CD4-positive, alpha-beta memory T cell (primary cell): ENCODE results near the gene MERTK. TPM values are rescaled to one million over a fixed set of nuclear protein-coding genes. Genes with fewer than 3 reads are reported as not detected.
"Not testable (repeated sequence)": the region's sequence is repeated elsewhere in the genome, so short reads cannot be mapped to it uniquely, and the experiment has no call there.

Source experiments
- CTCF ChIA-PET: fragments of 350-600 bp; sonication (Branson Sonifier 250); formaldehyde crosslinking; loops from one replicate; lab custom pipeline; 2021; ENCODE audit warnings: inconsistent platforms; ENCODE audit not compliant: partially characterized antibody; lab: Charles Lee
- POLR2A ChIA-PET: fragments of 350-600 bp; sonication (Branson Sonifier 250); formaldehyde crosslinking; loops from one replicate; lab custom pipeline; 2021; ENCODE audit not compliant: partially characterized antibody; lab: Charles Lee
- DNase-seq, 5 donors: peaks; one replicate each; pipeline versions ENCODE4 v3.0.0 to v3.0.0-alpha.2; 2020 to 2022; ENCODE audit warnings: mixed read lengths in 1 of 5
- H3K27ac ChIP-seq: one replicate; pipeline ENCODE4 v1.7.0; 2013; ENCODE audit warnings: low read depth, low read length
- H3K27me3 ChIP-seq: 2 replicates; pipeline ENCODE4 v1.7.0; 2013; ENCODE audit warnings: mild to moderate bottlenecking, low read length, moderate library complexity; ENCODE audit not compliant: insufficient read depth
- H3K36me3 ChIP-seq: 2 replicates; pipeline ENCODE4 v1.7.0; 2013; ENCODE audit warnings: mild to moderate bottlenecking, low read length, moderate library complexity; ENCODE audit not compliant: insufficient read depth
- H3K4me1 ChIP-seq: 2 replicates; pipeline ENCODE4 v1.7.0; 2013; ENCODE audit warnings: mild to moderate bottlenecking, low read length, moderate library complexity; ENCODE audit not compliant: insufficient read depth
- H3K4me3 ChIP-seq, 2 donors: one replicate each; pipeline ENCODE4 v1.7.0; 2013; ENCODE audit warnings: low read length in 2 of 2, mild to moderate bottlenecking in 1 of 2
- H3K9me3 ChIP-seq, 2 donors: one replicate each; pipeline ENCODE4 v1.7.0; 2013; ENCODE audit warnings: low read length in 2 of 2, control low read depth in 1 of 2; ENCODE audit not compliant: control insufficient read depth in 1 of 2
- H3K27ac Mint-ChIP-seq, 7 donors: one replicate each; pipeline ENCODE4 v1.8.0; 2020 to 2021; ENCODE audit warnings: mixed read lengths in 7 of 7, mild to moderate bottlenecking in 6 of 7, inconsistent platforms in 3 of 7, moderate library complexity in 3 of 7
- H3K27me3 Mint-ChIP-seq, 2 donors: one replicate each; pipeline ENCODE4 v1.8.0; 2020 to 2021; ENCODE audit warnings: mixed read lengths in 2 of 2
- H3K36me3 Mint-ChIP-seq, 2 donors: one replicate each; pipeline ENCODE4 v1.8.0; 2020 to 2021; ENCODE audit warnings: mixed read lengths in 2 of 2, inconsistent platforms in 1 of 2, mild to moderate bottlenecking in 1 of 2
- H3K4me1 Mint-ChIP-seq, 4 donors: one replicate each; pipeline ENCODE4 v1.8.0; 2020 to 2021; ENCODE audit warnings: mixed read lengths in 4 of 4, mild to moderate bottlenecking in 1 of 4
- H3K4me3 Mint-ChIP-seq, 8 donors: one replicate each; pipeline ENCODE4 v1.8.0; 2020 to 2021; ENCODE audit warnings: mixed read lengths in 8 of 8, mild to moderate bottlenecking in 7 of 8, moderate library complexity in 6 of 8, inconsistent platforms in 3 of 8
- H3K9me3 Mint-ChIP-seq, 8 donors: one replicate each; pipeline ENCODE4 v1.8.0; 2020 to 2021; ENCODE audit warnings: mixed read lengths in 8 of 8, mild to moderate bottlenecking in 5 of 8, inconsistent platforms in 3 of 8, moderate library complexity in 1 of 8
- intact Hi-C: fragments of 100-400 bp; cut with micrococcal nuclease; formaldehyde crosslinking; loops from one replicate; pipeline ENCODE4 v1.15.1; 2023
- polyA plus RNA-seq, 2 donors: library from polyadenylated mRNA; unstranded; fragments of 300-500 nt; fragmentation: Illumina TruSeq; gene quantifications; one replicate each; pipeline ENCODE4 v1.2.3, GENCODE V29; 2021
- total RNA-seq, 2 experiments: library from RNA; stranded (reverse); gene quantifications; one replicate each; pipeline ENCODE4 v1.2.3, GENCODE V29; 2021

The MERTK gene
- total and polyA plus RNA-seq, 4 experiments from 2014 or later: 0.09 to 0.67 (median 0.45) TPM

GRCh38 chr2:111900859-111901258 lies 2.5 kb downstream of the MERTK start:
- H3K36me3 Mint-ChIP-seq: no peaks in the 10 kb centered on the region
- H3K4me1 Mint-ChIP-seq: peaks cover 4 to 11% (median 7%) of the 10 kb centered on the region in 4 donors
- peaks cover 13% of the 10 kb centered on the region for H3K4me1 ChIP-seq
- H3K27ac Mint-ChIP-seq: no peak overlapping the region
- no peak overlapping the region for H3K4me3 ChIP-seq
- H3K9me3 Mint-ChIP-seq: no peaks in the 10 kb centered on the region
- H3K27ac ChIP-seq: no peak overlapping the region
- CTCF ChIA-PET: no interaction called here
- no peaks in the 10 kb centered on the region for H3K9me3 ChIP-seq
- H3K27me3 Mint-ChIP-seq: peaks cover 4 to 11% of the 10 kb centered on the region in 2 donors
- H3K27me3 ChIP-seq: no peaks in the 10 kb centered on the region
- no peaks in the 10 kb centered on the region for H3K36me3 ChIP-seq
- POLR2A ChIA-PET: no interaction called here
- H3K4me3 Mint-ChIP-seq: peak overlapping the region in 2 of 8 donors; percentile 11 to 40
- intact Hi-C loops: no loop called here
- DNase-seq: no peak

GRCh38 chr2:111903516-111903915 lies 5.1 kb downstream of the MERTK start:
- Histone ChIP-seq H3K4me1 (peaks cover 14% of the 10 kb centered on the region), H3K9me3 (no peaks in the 10 kb centered on the region), H3K36me3 (no peaks in the 10 kb centered on the region), H3K4me3 (no peak overlapping the region), H3K27me3 (no peaks in the 10 kb centered on the region), H3K27ac (no peak overlapping the region)
- ChIA-PET POLR2A (no interaction called here), CTCF (interaction anchor here (1.0 kb wide), 1 partner anchor 11 kb away, joined by 4 read pairs; no protein-coding TSS in a partner anchor)
- H3K27ac Mint-ChIP-seq: no peak overlapping the region
- H3K36me3 Mint-ChIP-seq: no peaks in the 10 kb centered on the region
- H3K4me1 Mint-ChIP-seq: peaks cover 4 to 16% (median 8%) of the 10 kb centered on the region in 4 donors
- H3K27me3 Mint-ChIP-seq: peaks cover 3 to 8% of the 10 kb centered on the region in 2 donors
- intact Hi-C loops: no loop called here
- H3K9me3 Mint-ChIP-seq: no peaks in the 10 kb centered on the region
- no peak for DNase-seq
- no peak overlapping the region for H3K4me3 Mint-ChIP-seq

- Mint-ChIP-seq H3K36me3 (no peaks in the 10 kb centered on the region), H3K9me3 (no peaks in the 10 kb centered on the region), H3K27ac (no peak overlapping the region), H3K4me3 (no peak overlapping the region), H3K27me3 (peaks cover 3 to 8% of the 10 kb centered on the region in 2 donors), H3K4me1 (peaks cover 4 to 16% (median 8%) of the 10 kb centered on the region in 4 donors)
- no peak overlapping the region for H3K27ac ChIP-seq
- no peaks in the 10 kb centered on the region for H3K36me3 ChIP-seq
- intact Hi-C loops: no loop called here
- ChIA-PET CTCF (no interaction called here), POLR2A (no interaction called here)
- H3K4me1 ChIP-seq: peaks cover 12% of the 10 kb centered on the region
- H3K9me3 ChIP-seq: no peaks in the 10 kb centered on the region
- H3K27me3 ChIP-seq: no peaks in the 10 kb centered on the region
- DNase-seq: no peak
- H3K4me3 ChIP-seq: no peak overlapping the region
These were observed 5.6 kb downstream of the MERTK start for GRCh38 chr2:111903930-111904439.

- no peak for DNase-seq
- no peaks in the 10 kb centered on the region for H3K9me3 ChIP-seq
- H3K27ac ChIP-seq: no peak overlapping the region
- Mint-ChIP-seq H3K4me3 (no peak overlapping the region), H3K4me1 (peaks cover 4 to 9% (median 7%) of the 10 kb centered on the region in 4 donors), H3K36me3 (no peaks in the 10 kb centered on the region), H3K27me3 (peaks cover 3 to 6% of the 10 kb centered on the region in 2 donors), H3K27ac (no peak overlapping the region), H3K9me3 (no peaks in the 10 kb centered on the region)
- CTCF ChIA-PET: interaction anchor here (0.7 kb wide), 1 partner anchor 807 kb away, joined by 4 read pairs; no protein-coding TSS in a partner anchor
- no peaks in the 10 kb centered on the region for H3K36me3 ChIP-seq
- no peak overlapping the region for H3K4me3 ChIP-seq
- no peaks in the 10 kb centered on the region for H3K27me3 ChIP-seq
- intact Hi-C loops: no loop called here
- peaks cover 8% of the 10 kb centered on the region for H3K4me1 ChIP-seq
- POLR2A ChIA-PET: no interaction called here
These were observed 6.5 kb downstream of the MERTK start for GRCh38 chr2:111904726-111905474.

- H3K9me3 Mint-ChIP-seq, H3K4me1 Mint-ChIP-seq, H3K4me3 ChIP-seq, H3K27ac ChIP-seq, H3K4me3 Mint-ChIP-seq, H3K27me3 Mint-ChIP-seq, H3K36me3 ChIP-seq, DNase-seq, H3K4me1 ChIP-seq, H3K27me3 ChIP-seq, H3K36me3 Mint-ChIP-seq, intact Hi-C loops, POLR2A ChIA-PET, H3K9me3 ChIP-seq: not testable (repeated sequence)
- CTCF ChIA-PET: interaction anchor here (0.7 to 1.4 kb wide), 2 partner anchors 10 to 808 kb away, joined by 3 to 4 read pairs; no protein-coding TSS in a partner anchor
- peak overlapping the region in 1 of 7 donors; percentile 25 for H3K27ac Mint-ChIP-seq
These were observed 7.1 kb downstream of the MERTK start for GRCh38 chr2:111905475-111905869.

GRCh38 chr2:111905990-111906735 lies 7.8 kb downstream of the MERTK start:
- CTCF ChIA-PET: interaction anchor here (0.9 to 1.4 kb wide), 2 partner anchors 10 to 18 kb away, joined by 3 read pairs; no protein-coding TSS in a partner anchor

GRCh38 chr2:111908578-111908977 lies 10.2 kb downstream of the MERTK start:
- H3K27me3 ChIP-seq: no peaks in the 10 kb centered on the region
- CTCF ChIA-PET: no interaction called here
- DNase-seq: no peak
- POLR2A ChIA-PET: no interaction called here
- H3K36me3 ChIP-seq: no peaks in the 10 kb centered on the region
- Mint-ChIP-seq H3K27me3 (no peaks in the 10 kb centered on the region), H3K9me3 (no peaks in the 10 kb centered on the region), H3K27ac (peak overlapping the region in 1 of 7 donors; percentile 64), H3K4me3 (no peak overlapping the region), H3K36me3 (no peaks in the 10 kb centered on the region), H3K4me1 (peaks cover 2 to 9% (median 7%) of the 10 kb centered on the region in 4 donors)
- intact Hi-C loops: no loop called here
- H3K4me3 ChIP-seq: no peak overlapping the region
- H3K4me1 ChIP-seq: peaks cover 8% of the 10 kb centered on the region
- no peaks in the 10 kb centered on the region for H3K9me3 ChIP-seq
- no peak overlapping the region for H3K27ac ChIP-seq

More at GRCh38 chr2:111905990-111906735, 7.8 kb downstream of the MERTK start:
- Mint-ChIP-seq H3K27me3 (peaks cover 3% of the 10 kb centered on the region in 2 donors), H3K9me3 (no peaks in the 10 kb centered on the region), H3K4me3 (peak overlapping the region in 1 of 8 donors; percentile 41), H3K4me1 (peaks cover 2 to 9% (median 7%) of the 10 kb centered on the region in 4 donors), H3K36me3 (no peaks in the 10 kb centered on the region), H3K27ac (peak overlapping the region in 4 of 7 donors; percentile 12 to 62 (median 32))
- no peak overlapping the region for H3K27ac ChIP-seq
- POLR2A ChIA-PET: no interaction called here
- no peaks in the 10 kb centered on the region for H3K9me3 ChIP-seq
- no peaks in the 10 kb centered on the region for H3K27me3 ChIP-seq
- intact Hi-C loops: no loop called here
- H3K4me3 ChIP-seq: no peak overlapping the region
- no peaks in the 10 kb centered on the region for H3K36me3 ChIP-seq
- DNase-seq: no peak
- peaks cover 8% of the 10 kb centered on the region for H3K4me1 ChIP-seq
